ENCODE data around the gene TAF7. TPM values are rescaled to one million over a fixed set of nuclear protein-coding genes. Genes with fewer than 3 reads are reported as not detected.
A peak's percentile ranks its signal among the peaks of the same experiment; 100 is the strongest.
"Not testable (repeated sequence)": the region's sequence is repeated elsewhere in the genome, so short reads cannot be mapped to it uniquely, and the experiment has no call there.

Gene TAF7
- polyA plus RNA-seq, 1 of the 3 experiments (the other 2 are of a cell fraction) = 30.6 TPM

DNA sequence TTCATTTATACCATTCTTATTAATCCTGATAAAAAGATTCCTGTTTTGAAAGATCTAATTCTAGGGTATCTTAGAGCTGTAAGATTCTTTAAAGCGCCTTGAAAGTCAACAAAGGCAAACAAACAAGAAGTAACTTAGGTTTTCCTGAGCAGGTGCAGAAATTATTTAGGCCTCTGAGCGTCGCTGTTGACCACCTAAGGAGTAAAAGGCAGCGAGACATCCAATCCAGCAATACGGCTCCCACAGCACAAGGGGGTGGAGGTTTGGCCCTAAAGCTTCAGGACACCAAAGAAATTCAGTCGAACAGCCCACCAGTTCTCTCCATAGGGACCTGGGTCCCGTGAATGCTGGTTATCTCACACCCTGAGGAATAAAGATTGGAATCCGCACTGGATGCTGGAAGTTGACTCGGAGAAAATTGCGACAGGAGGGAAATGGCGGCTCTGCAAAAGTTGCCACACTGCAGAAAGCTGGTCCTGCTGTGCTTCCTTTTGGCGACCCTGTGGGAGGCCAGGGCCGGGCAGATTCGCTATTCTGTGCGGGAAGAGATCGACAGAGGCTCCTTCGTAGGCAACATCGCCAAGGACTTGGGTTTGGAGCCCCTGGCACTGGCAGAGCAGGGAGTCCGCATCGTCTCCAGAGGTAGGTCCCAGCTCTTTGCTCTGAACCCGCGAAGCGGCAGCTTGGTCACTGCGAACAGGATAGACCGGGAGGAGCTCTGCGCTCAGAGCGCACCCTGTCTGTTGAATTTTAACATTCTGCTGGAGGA lies 18.1 kb upstream of the TAF7 start, which contains the start of gene PCDHGA2 (continued):
- TF ChIP-seq REST (IDR thresholded peaks at IDR 0.05; ENCODE audit: low read depth, low read length) = no peak
- peak; percentile 47 for TF ChIP-seq RAD21 (IDR thresholded peaks at IDR 0.05; ENCODE audit: low read length)

DNA sequence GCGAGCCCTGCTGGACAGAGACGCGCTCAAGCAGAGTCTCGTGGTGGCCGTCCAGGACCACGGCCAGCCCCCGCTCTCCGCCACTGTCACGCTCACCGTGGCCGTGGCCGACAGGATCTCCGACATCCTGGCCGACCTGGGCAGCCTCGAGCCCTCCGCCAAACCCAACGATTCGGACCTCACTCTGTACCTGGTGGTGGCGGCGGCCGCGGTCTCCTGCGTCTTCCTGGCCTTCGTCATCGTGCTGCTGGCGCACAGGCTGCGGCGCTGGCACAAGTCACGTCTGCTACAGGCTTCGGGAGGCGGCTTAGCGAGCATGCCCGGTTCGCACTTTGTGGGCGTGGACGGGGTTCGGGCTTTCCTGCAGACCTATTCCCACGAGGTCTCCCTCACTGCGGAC lies 12.0 kb upstream of the TAF7 start:
- H3K9me2 ChIP-seq; H3K9ac ChIP-seq; H3K4me1 ChIP-seq (ENCODE audit: control insufficient read depth in 1 of 2, insufficient read depth in 2 of 2, low read depth in 1 of 2, low read length in 1 of 2); H4K20me1 ChIP-seq (ENCODE audit: insufficient read depth); DNase-seq; H3F3A ChIP-seq (replicated peaks; ENCODE audit: insufficient read depth); H2AFZ ChIP-seq (ENCODE audit: low read depth); H3K27me3 ChIP-seq (ENCODE audit: insufficient read depth); H3K79me2 ChIP-seq (ENCODE audit: insufficient read depth); H3K36me3 ChIP-seq (replicated peaks in 1 of 2; ENCODE audit: control insufficient read depth in 1 of 2, insufficient read depth in 2 of 2, low read length in 1 of 2); H3K4me2 ChIP-seq; H3K27ac ChIP-seq (ENCODE audit: low read depth in 2 of 2, low read length in 1 of 2); POLR2A ChIA-PET; CTCF ChIA-PET; H3K4me3 ChIP-seq (ENCODE audit: low read depth in 2 of 2, low read length in 1 of 2): not testable (repeated sequence)
- 88% methylated on average over 25 of the region's 39 CpGs for WGBS (ENCODE audit: low lambda C conversion rate)
- peaks cover 14% of the 10 kb centered on the region for H3K9me3 ChIP-seq

DNA sequence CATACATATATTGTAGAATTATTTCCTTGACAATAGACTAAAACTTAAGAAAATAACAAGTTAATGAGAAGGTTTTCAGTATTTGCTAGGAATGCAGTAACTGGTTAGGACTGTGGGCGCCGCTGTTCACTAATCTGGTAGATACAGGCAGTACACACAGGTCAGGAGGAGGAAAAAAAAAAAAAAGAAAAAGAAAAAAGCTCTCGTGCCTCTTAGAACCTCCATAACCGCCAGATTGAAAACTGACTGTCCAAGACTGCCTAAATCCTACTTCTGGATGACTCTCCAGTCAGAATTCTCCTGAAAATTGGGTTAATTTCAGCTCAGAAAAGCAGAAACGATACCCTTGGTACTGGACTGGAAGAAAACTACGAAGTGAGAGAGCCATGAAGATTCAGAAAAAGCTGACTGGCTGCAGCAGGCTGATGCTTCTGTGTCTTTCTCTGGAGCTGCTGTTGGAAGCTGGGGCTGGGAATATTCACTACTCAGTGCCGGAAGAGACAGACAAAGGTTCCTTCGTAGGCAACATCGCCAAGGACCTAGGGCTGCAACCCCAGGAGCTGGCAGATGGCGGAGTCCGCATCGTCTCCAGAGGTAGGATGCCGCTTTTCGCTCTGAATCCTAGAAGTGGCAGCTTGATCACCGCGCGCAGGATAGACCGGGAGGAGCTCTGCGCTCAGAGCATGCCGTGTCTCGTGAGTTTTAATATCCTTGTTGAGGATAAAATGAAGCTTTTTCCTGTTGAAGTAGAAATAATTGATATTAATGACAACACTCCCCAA lies 9.9 kb upstream of the TAF7 start, which contains the start of gene PCDHGA1:
PCDHGA1 (plus strand) TSS at position 216 of the 782 bp plus-strand sequence.
- 44% methylated on average over 21 of the region's 21 CpGs for WGBS (ENCODE audit: low lambda C conversion rate)
- DNase-seq = peak; percentile 35
- Histone ChIP-seq H3K27me3 (ENCODE audit: insufficient read depth) (no peaks in the 10 kb centered on the region), H3K4me2 (0 out of 2 replicates have a peak within 1 kb of the TSS, but pooled peaks have one; percentile 42), H3K9ac (no peak within 1 kb of the TSS), H3K9me3 (peaks cover 8% of the 10 kb centered on the region), H3K9me2 (no peaks in the 10 kb centered on the region), H3K4me1 (ENCODE audit: control insufficient read depth in 1 of 2, insufficient read depth in 2 of 2, low read depth in 1 of 2, low read length in 1 of 2) (no peaks in the 10 kb centered on the region; a peak in 1 of 4 replicates), H3K36me3 (replicated peaks in 1 of 2; ENCODE audit: control insufficient read depth in 1 of 2, insufficient read depth in 2 of 2, low read length in 1 of 2) (peaks cover 0 to 3% of the 10 kb centered on the region in 2 experiments), H2AFZ (ENCODE audit: low read depth) (no peak within 1 kb of the TSS), H3K4me3 (ENCODE audit: low read depth in 2 of 2, low read length in 1 of 2) (peak within 1 kb of the TSS in 1 of 2 experiments; percentile 14; a peak in 2 of 4 replicates), H4K20me1 (ENCODE audit: insufficient read depth) (no peaks in the 10 kb centered on the region), H3K27ac (ENCODE audit: low read depth in 2 of 2, low read length in 1 of 2) (no peak within 1 kb of the TSS), H3K79me2 (ENCODE audit: insufficient read depth) (no peaks in the 10 kb centered on the region), H3F3A (replicated peaks; ENCODE audit: insufficient read depth) (no peaks in the 10 kb centered on the region)
- ChIA-PET POLR2A (no interaction called here), CTCF (interaction anchor here (1.0 to 4.0 kb wide), 9 partner anchors 8 to 234 kb away, joined by 3 to 24 read pairs (median 6); partner anchors contain the start of genes PCDHB14, PCDHGA2, PCDHGA3 and TAF7)
- peak; percentile 39; the same call in 1 of the 2 replicates for TF ChIP-seq RAD21 (IDR thresholded peaks at IDR 0.05; ENCODE audit: low read length)
- no peak for TF ChIP-seq FOSL2 (IDR thresholded peaks at IDR 0.05; ENCODE audit: borderline replicate concordance, low read depth)
- TF ChIP-seq, protein P1, sequence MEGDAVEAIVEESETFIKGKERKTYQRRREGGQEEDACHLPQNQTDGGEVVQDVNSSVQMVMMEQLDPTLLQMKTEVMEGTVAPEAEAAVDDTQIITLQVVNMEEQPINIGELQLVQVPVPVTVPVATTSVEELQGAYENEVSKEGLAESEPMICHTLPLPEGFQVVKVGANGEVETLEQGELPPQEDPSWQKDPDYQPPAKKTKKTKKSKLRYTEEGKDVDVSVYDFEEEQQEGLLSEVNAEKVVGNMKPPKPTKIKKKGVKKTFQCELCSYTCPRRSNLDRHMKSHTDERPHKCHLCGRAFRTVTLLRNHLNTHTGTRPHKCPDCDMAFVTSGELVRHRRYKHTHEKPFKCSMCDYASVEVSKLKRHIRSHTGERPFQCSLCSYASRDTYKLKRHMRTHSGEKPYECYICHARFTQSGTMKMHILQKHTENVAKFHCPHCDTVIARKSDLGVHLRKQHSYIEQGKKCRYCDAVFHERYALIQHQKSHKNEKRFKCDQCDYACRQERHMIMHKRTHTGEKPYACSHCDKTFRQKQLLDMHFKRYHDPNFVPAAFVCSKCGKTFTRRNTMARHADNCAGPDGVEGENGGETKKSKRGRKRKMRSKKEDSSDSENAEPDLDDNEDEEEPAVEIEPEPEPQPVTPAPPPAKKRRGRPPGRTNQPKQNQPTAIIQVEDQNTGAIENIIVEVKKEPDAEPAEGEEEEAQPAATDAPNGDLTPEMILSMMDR (IDR thresholded peaks at IDR 0.05) = peak; percentile 49
- no peak for TF ChIP-seq FOXM1 (IDR thresholded peaks at IDR 0.05; ENCODE audit: low read depth)
- no peak for TF ChIP-seq MEF2A (IDR thresholded peaks at IDR 0.05; ENCODE audit: borderline replicate concordance, low read depth)
- no peak for TF ChIP-seq MAX (IDR thresholded peaks at IDR 0.05; ENCODE audit: low read depth)
- no peak for TF ChIP-seq RFX5 (IDR thresholded peaks at IDR 0.05; ENCODE audit: low read length)

All from SK-N-SH (cell line).